ENCODE data around the gene MYLK4. TPM values are rescaled to one million over a fixed set of nuclear protein-coding genes. Genes with fewer than 3 reads are reported as not detected.

Gene MYLK4
- total and polyA plus RNA-seq, 2 donors (not counting 3 experiments of a cell fraction or from before 2014, with no cell fraction given) = 0.41 to 0.62 TPM

GRCh38 chr6:2798586-2799134, 47.9 kb upstream of the MYLK4 start:
- no peak overlapping the region for H3K27ac ChIP-seq (ENCODE audit: insufficient read depth, low read depth, low read length)
- H3K79me2 ChIP-seq (ENCODE audit: control insufficient read depth, insufficient read depth, low read length) = no peaks in the 10 kb centered on the region
- H4K20me1 ChIP-seq (replicated peaks; ENCODE audit: control insufficient read depth, extremely low read depth, insufficient read depth, low read length) = no peaks in the 10 kb centered on the region
- H3K27me3 ChIP-seq (ENCODE audit: control insufficient read depth in 2 of 2, insufficient read depth in 2 of 2, low read length in 2 of 2) = no peaks in the 10 kb centered on the region
- H3K4me2 ChIP-seq (ENCODE audit: insufficient read depth, low read length) = no peak overlapping the region
- ChIA-PET POLR2A (no interaction called here), CTCF (no interaction called here)
- no peak overlapping the region for H3K9ac ChIP-seq (replicated peaks; ENCODE audit: extremely low read depth, insufficient read depth, low read length)
- no peak for DNase-seq (ENCODE audit: low read depth, low spot score)
- no TSS peak for BruUV-seq (replicated peaks)
- intact Hi-C loops (cut with micrococcal nuclease) (no loop called here), dilution Hi-C loops (cut with MboI; ENCODE audit: extremely low pct_ligation_motif_present, low sequenced_read_pairs) (no loop called here)
- no peaks in the 10 kb centered on the region for H3K9me3 ChIP-seq (replicated peaks; ENCODE audit: control insufficient read depth, insufficient read depth, low read length)
- no peak overlapping the region for H3K4me3 ChIP-seq (replicated peaks in 1 of 3; ENCODE audit: insufficient read depth in 1 of 3, low read depth in 1 of 3, low read length in 3 of 3)
- no peaks in the 10 kb centered on the region for H3K36me3 ChIP-seq (ENCODE audit: control insufficient read depth in 2 of 2, extremely low read depth in 1 of 2, insufficient read depth in 2 of 2, low read length in 2 of 2)
- H3K4me1 ChIP-seq (ENCODE audit: control insufficient read depth, extremely low read depth, insufficient read depth, low read length) = peaks cover 19% of the 10 kb centered on the region
- no peak overlapping the region for H2AFZ ChIP-seq (ENCODE audit: low read depth, low read length)
- no peak for FAIRE-seq
- TF ChIP-seq FOS (IDR thresholded peaks at IDR 0.05; ENCODE audit: borderline replicate concordance, insufficient read depth, low read length) (no peak), GATA2 (IDR thresholded peaks at IDR 0.05; ENCODE audit: insufficient read depth, insufficient read length, low read depth, low read length) (no peak), POLR2A (IDR thresholded peaks at IDR 0.05; ENCODE audit: low read depth, low read length) (no peak), MYC (IDR thresholded peaks at IDR 0.05; ENCODE audit: low read depth, low read length) (no peak), POLR2AphosphoS5 (IDR thresholded peaks at IDR 0.05; ENCODE audit: insufficient read depth, low read depth, low read length) (no peak), JUN (IDR thresholded peaks at IDR 0.05; ENCODE audit: borderline replicate concordance, insufficient read depth, insufficient read length, low read depth) (no peak), EZH2 (IDR thresholded peaks at IDR 0.05; ENCODE audit: borderline replicate concordance, low read depth, low read length, severe bottlenecking) (no peak), MAX (IDR thresholded peaks at IDR 0.05; ENCODE audit: insufficient read depth, insufficient read length) (no peak)
- TF ChIP-seq, protein P1, sequence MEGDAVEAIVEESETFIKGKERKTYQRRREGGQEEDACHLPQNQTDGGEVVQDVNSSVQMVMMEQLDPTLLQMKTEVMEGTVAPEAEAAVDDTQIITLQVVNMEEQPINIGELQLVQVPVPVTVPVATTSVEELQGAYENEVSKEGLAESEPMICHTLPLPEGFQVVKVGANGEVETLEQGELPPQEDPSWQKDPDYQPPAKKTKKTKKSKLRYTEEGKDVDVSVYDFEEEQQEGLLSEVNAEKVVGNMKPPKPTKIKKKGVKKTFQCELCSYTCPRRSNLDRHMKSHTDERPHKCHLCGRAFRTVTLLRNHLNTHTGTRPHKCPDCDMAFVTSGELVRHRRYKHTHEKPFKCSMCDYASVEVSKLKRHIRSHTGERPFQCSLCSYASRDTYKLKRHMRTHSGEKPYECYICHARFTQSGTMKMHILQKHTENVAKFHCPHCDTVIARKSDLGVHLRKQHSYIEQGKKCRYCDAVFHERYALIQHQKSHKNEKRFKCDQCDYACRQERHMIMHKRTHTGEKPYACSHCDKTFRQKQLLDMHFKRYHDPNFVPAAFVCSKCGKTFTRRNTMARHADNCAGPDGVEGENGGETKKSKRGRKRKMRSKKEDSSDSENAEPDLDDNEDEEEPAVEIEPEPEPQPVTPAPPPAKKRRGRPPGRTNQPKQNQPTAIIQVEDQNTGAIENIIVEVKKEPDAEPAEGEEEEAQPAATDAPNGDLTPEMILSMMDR (IDR thresholded peaks at IDR 0.05; ENCODE audit: extremely low read depth in 1 of 2, insufficient read depth in 1 of 2, low read depth in 1 of 2, low read length in 2 of 2) = no peak
- H3K9me1 ChIP-seq (replicated peaks; ENCODE audit: control insufficient read depth, extremely low read depth, insufficient read depth, low read length) = no peaks in the 10 kb centered on the region
